Keratinocyte (primary cell): Measurements from ENCODE around the gene PPT2. TPM values are rescaled to one million over a fixed set of nuclear protein-coding genes. Genes with fewer than 3 reads are reported as not detected.

Experiments
- DNase-seq: peaks from one replicate; pipeline ENCODE4 v3.0.0-alpha.2; 2011; ENCODE audit warnings: low read depth, missing footprints, low spot score
- FAIRE-seq: peaks from 2 replicates; lab custom pipeline; 2011; peaks lifted over from hg19 to GRCh38; lab: Jason Lieb, UNC
- H2AFZ ChIP-seq: 2 replicates; pipeline ENCODE4 v1.6.0; 2012; ENCODE audit warnings: low read length, control low read depth, inconsistent platforms; ENCODE audit not compliant: control insufficient read depth
- H3K27ac ChIP-seq: 2 replicates; pipeline ENCODE4 v1.5.1; 2011; ENCODE audit warnings: low read length; ENCODE audit not compliant: control insufficient read depth, insufficient read depth
- H3K27me3 ChIP-seq: 3 replicates; pipeline ENCODE4 v1.6.0; 2011; ENCODE audit warnings: low read length; ENCODE audit not compliant: control insufficient read depth, insufficient read depth; ENCODE audit errors: extremely low read depth
- H3K36me3 ChIP-seq, 2 experiments: 2 replicates in 1 of 2; 3 replicates in 1 of 2; pipeline ENCODE4 v1.5.1; 2011; ENCODE audit warnings: low read length in 2 of 2, mild to moderate bottlenecking in 1 of 2; ENCODE audit not compliant: control insufficient read depth in 2 of 2, insufficient read depth in 2 of 2; ENCODE audit errors: extremely low read depth in 1 of 2
- H3K4me1 ChIP-seq: 3 replicates; pipeline ENCODE4 v1.5.1; 2011; ENCODE audit warnings: low read length; ENCODE audit not compliant: control insufficient read depth, insufficient read depth; ENCODE audit errors: extremely low read depth
- H3K4me2 ChIP-seq: 3 replicates; pipeline ENCODE4 v1.6.0; 2011; ENCODE audit warnings: low read depth, low read length; ENCODE audit not compliant: control insufficient read depth, insufficient read depth; ENCODE audit errors: extremely low read depth
- H3K4me3 ChIP-seq, 3 experiments: fragments of 200-600 bp in 1 of 3; sonication (generic) in 1 of 3; 2 replicates in 2 of 3; 3 replicates in 1 of 3; pipeline ENCODE4 v1.5.1; 2011 to 2016; ENCODE audit warnings: low read length in 3 of 3, mild to moderate bottlenecking in 3 of 3, control low read depth in 2 of 3, inconsistent platforms in 1 of 3, low read depth in 1 of 3, mixed read lengths in 1 of 3, mixed run types in 1 of 3, moderate library complexity in 1 of 3; ENCODE audit not compliant: control insufficient read depth in 2 of 3, insufficient read depth in 2 of 3; ENCODE audit errors: extremely low read depth in 1 of 3
- H3K79me2 ChIP-seq: 2 replicates; pipeline ENCODE4 v1.6.0; 2012; ENCODE audit warnings: low read length; ENCODE audit not compliant: control insufficient read depth, insufficient read depth
- H3K9ac ChIP-seq: 3 replicates; pipeline ENCODE4 v1.6.0; 2011; ENCODE audit warnings: low read length; ENCODE audit not compliant: control insufficient read depth, insufficient read depth; ENCODE audit errors: extremely low read depth
- H3K9me1 ChIP-seq: 3 replicates; pipeline ENCODE4 v1.6.0; 2011; ENCODE audit warnings: low read length; ENCODE audit not compliant: control insufficient read depth, insufficient read depth; ENCODE audit errors: extremely low read depth
- H3K9me3 ChIP-seq: 2 replicates; pipeline ENCODE4 v1.5.1; 2012; ENCODE audit warnings: low read depth, low read length; ENCODE audit not compliant: control insufficient read depth
- H4K20me1 ChIP-seq: 3 replicates; pipeline ENCODE4 v1.6.0; 2011; ENCODE audit warnings: low read length; ENCODE audit not compliant: control insufficient read depth, insufficient read depth; ENCODE audit errors: extremely low read depth
- CTCF ChIP-seq, 3 experiments: IDR thresholded peaks in 1 of 3; conservative IDR thresholded peaks in 1 of 3; optimal IDR thresholded peaks in 1 of 3; 2 replicates in 2 of 3; 3 replicates in 1 of 3; pipeline versions ENCODE3 to v1.5.1; 2011; ENCODE audit warnings: low read length in 3 of 3, mild to moderate bottlenecking in 3 of 3, moderate library complexity in 2 of 3, control low read depth in 1 of 3, inconsistent platforms in 1 of 3; ENCODE audit not compliant: insufficient read depth in 2 of 3; ENCODE audit errors: extremely low read depth in 1 of 3
- EZH2 ChIP-seq: IDR thresholded peaks from one replicate; pipeline ENCODE4 v1.6.1; 2012; ENCODE audit warnings: inconsistent platforms, mild to moderate bottlenecking, low read length, moderate library complexity
- dilution Hi-C: fragments of 300-500 bp; cut with MboI; formaldehyde crosslinking; loops from one replicate; pipeline ENCODE4 v1.7.0; 2020; ENCODE audit warnings: low sequenced_read_pairs; ENCODE audit not compliant: extremely low pct_ligation_motif_present
- polyA plus RNA-seq, 5 experiments: library from polyadenylated mRNA; depleted of rRNA in 3 of 5; stranded (reverse) in 3 of 5; stranded (forward) in 1 of 5; unstranded in 1 of 5; fragments of >200 nt; gene quantifications; 1 replicate in 1 of 5; 2 replicates in 3 of 5; 3 replicates in 1 of 5; pipeline versions ENCODE4 v1.2.1 to v1.2.3, GENCODE V29; 2011 to 2012; ENCODE audit warnings: missing spikeins in 2 of 5, low read depth in 1 of 5, low replicate concordance in 1 of 5

The PPT2 gene
- polyA plus RNA-seq, 1 donor (not counting 4 experiments of a cell fraction or from before 2014, with no cell fraction given): 15.0 TPM

- Histone ChIP-seq H2AFZ (no peak overlapping the region), H3K4me1 (peaks cover 14% of the 10 kb centered on the region), H3K4me3 (no peak overlapping the region), H4K20me1 (no peaks in the 10 kb centered on the region), H3K9me3 (no peaks in the 10 kb centered on the region), H3K9me1 (no peaks in the 10 kb centered on the region), H3K79me2 (no peaks in the 10 kb centered on the region), H3K36me3 (no peaks in the 10 kb centered on the region), H3K9ac (no peak overlapping the region), H3K27me3 (no peaks in the 10 kb centered on the region), H3K27ac (no peak overlapping the region), H3K4me2 (no peak overlapping the region)
- FAIRE-seq: no peak
- no peak for DNase-seq
- dilution Hi-C loops: no loop called here
- TF ChIP-seq EZH2: no peak
- TF ChIP-seq CTCF (optimal IDR thresholded peaks at IDR 0.05 in 1 of 3, IDR thresholded peaks at IDR 0.05 in 1 of 3, conservative IDR thresholded peaks at IDR 0.05 in 1 of 3; ENCODE audit: extremely low read depth in 1 of 3, insufficient read depth in 2 of 3, low read length in 3 of 3): no peak
Measured at GRCh38 chr6:32198345-32198696, 44.4 kb downstream of the PPT2 start.

- Histone ChIP-seq H4K20me1 (no peaks in the 10 kb centered on the region), H3K4me2 (no peak overlapping the region), H3K9ac (no peak overlapping the region), H3K36me3 (no peaks in the 10 kb centered on the region), H3K79me2 (no peaks in the 10 kb centered on the region), H3K4me3 (no peak overlapping the region), H3K27me3 (no peaks in the 10 kb centered on the region), H3K9me3 (no peaks in the 10 kb centered on the region), H3K9me1 (no peaks in the 10 kb centered on the region), H3K27ac (no peak overlapping the region), H2AFZ (no peak overlapping the region), H3K4me1 (peaks cover 14% of the 10 kb centered on the region)
- TF ChIP-seq CTCF (optimal IDR thresholded peaks at IDR 0.05 in 1 of 3, IDR thresholded peaks at IDR 0.05 in 1 of 3, conservative IDR thresholded peaks at IDR 0.05 in 1 of 3; ENCODE audit: extremely low read depth in 1 of 3, insufficient read depth in 2 of 3, low read length in 3 of 3) (no peak), EZH2 (no peak)
- no peak for FAIRE-seq
- DNase-seq: no peak
- dilution Hi-C loops: no loop called here
Measured at GRCh38 chr6:32198866-32199265, 44.9 kb downstream of the PPT2 start.
